NCI-H2227 treated with DMSO at 0.1 percent for 48 hours (cell line): ENCODE measurements around the gene IRF1.
"Not testable (repeated sequence)": the region's sequence is repeated elsewhere in the genome, so short reads cannot be mapped to it uniquely, and the experiment has no call there.

Experiments
- DNase-seq: peaks from one replicate; lab custom pipeline; 2025; lab: John Stamatoyannopoulos, UW

The IRF1 gene, protein sequence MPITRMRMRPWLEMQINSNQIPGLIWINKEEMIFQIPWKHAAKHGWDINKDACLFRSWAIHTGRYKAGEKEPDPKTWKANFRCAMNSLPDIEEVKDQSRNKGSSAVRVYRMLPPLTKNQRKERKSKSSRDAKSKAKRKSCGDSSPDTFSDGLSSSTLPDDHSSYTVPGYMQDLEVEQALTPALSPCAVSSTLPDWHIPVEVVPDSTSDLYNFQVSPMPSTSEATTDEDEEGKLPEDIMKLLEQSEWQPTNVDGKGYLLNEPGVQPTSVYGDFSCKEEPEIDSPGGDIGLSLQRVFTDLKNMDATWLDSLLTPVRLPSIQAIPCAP

DNA sequence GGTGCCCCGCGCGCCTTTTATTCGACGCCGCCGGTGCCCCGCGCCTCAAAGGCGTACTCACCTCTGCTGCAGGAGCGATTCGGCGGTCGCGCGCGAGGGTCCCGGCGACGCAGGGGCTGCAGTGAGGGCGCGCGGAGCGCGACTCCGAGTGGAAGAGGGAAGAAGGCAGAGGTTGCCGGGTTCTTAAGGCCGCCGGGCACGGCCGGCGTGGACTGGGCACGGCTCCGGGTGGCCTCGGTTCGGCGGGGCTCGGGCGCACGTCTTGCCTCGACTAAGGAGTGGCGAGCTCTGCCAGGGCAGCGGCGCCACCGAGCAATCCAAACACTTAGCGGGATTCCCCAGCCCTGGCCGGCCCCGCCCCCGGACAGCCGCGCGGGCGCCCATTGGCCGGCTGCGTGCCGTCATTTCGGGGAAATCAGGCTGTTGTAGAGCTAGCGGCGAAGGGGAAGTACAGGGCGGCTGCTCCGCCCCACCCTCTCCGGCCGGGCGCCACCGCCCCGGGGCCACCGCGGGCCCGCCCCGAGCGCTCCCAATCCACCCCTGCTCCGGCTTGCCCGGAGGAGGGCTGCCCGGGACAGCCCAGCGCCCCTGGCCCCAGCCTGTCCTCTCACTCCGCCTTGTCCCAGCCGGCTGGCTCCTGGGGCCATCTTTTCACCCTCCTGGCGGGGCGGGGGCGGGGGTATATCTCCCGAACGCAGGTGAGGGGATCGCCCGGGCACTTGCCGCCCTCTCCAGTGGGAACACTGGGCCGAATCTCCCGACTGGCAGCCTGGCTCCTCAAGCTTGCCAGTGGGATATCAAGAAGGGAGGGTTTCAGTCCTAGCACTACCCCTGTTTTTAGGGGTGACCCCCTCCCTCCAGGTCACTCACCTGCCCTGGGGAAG lies at the start of gene IRF1:
Gene IRF1, minus strand, starts transcription at position 290 of the 884 bp plus-strand sequence. CDS start 1,295 bp downstream, outside the sequence.
- DNase-seq, result peak; percentile 76

DNA sequence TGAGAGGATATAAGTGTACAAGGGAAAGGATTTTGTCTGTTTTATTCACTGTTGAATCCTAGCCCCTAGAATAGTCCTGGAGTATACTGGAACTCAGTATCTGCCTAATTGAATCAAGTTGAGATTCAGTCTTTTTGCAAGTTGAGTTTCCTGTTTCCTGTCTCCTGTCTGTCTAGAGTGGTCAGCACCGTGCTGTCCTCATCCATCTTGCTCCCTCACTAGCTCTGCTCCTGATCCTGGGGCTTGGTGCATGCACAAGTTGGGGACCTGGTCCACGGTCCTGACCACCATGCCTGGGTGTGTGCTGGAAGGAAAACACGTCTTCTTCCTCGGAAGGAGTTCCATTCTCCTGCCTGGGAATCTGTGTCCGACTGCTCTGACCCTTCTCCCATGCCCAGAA lies 49.6 kb upstream of the IRF1 start:
- DNase-seq, result no peak

DNA sequence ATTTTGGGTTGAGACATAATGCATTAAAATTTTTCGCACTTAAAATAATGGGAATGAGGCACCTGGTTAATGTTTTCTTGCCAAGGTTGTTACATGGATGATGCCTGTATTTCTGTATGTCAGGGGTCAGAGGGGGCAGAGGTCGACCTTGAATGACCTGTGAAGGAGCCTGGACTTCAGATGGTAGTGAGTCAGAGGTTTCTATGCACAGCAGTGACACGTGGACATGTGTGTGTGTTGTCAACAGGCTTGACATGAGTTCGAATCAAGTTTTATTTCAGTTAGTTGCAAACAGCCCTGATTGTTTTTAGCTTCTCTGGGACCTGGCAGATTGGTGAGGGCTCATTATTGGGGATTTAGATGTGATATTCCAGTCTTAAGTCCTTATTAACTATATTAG lies 49.1 kb upstream of the IRF1 start:
- no peak for DNase-seq

DNA sequence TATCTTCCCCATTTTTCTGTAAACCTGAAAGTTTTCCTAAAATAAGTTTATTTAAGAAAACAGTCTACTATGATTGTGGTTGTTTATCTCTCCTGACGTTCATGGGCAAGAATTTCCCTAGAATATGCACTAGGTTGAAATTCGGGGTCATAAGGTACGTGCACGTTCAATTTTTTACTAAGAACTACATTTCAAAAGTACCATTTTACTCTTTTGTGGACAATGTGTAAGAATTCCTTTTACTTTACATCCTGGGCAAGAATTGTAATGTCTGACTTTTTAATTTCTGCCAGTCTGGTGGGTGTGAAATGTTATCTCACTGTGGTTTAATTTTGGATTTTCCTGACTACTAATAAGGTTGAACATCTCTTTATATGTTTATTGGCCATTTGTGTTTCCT lies 40.4 kb upstream of the IRF1 start:
- DNase-seq, result no peak

GRCh38 chr5:132528866-132529634 lies 38.5 kb upstream of the IRF1 start:
- no peak for DNase-seq

- DNase-seq, result no peak
Measured at GRCh38 chr5:132528021-132528420, 37.4 kb upstream of the IRF1 start.

GRCh38 chr5:132526974-132527564 lies 36.5 kb upstream of the IRF1 start:
- DNase-seq, result no peak

GRCh38 chr5:132526290-132526973 lies 35.9 kb upstream of the IRF1 start:
- DNase-seq, result peak; percentile 21

- DNase-seq, result no peak
Measured at GRCh38 chr5:132525299-132525724, 34.7 kb upstream of the IRF1 start.

DNA sequence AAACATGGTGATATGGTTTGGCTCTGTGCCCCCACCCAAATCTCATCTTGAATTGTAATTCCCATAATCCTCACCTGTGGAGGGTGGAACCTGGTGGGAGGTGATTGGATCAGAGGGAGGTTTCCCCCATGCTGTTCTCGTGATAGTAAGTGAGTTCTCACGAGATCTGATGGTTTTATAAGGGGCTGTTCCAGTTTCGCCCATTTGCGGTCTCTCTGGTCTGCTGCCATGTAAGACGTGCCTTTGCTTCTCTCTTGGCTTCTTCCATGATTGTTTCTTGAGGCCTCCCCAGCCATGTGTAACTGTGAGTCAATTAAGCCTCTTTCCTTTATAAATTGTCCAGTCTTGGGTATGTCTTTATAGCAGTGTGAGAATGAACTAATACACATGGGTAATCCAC lies 34.3 kb upstream of the IRF1 start:
- DNase-seq, result not testable (repeated sequence)

DNA sequence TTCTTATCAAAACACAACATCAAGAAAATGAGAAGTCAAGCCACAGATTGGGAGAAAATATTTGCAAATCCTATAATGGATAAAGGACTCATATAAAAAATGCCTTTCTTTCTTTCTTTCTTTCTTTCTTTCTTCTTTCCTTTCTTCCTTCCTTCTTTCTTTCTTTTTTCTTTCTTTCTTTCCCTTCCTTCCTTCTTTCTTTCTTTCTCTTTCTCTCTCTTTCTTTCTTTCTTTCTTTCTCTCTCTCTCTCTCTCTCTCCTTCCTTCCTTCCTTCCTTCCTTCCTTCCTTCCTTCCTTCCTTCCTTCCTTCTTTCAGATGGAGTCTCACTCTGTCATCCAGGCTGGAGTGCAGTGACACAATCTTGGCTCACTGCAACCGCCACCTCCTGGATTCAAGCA lies 31.5 kb upstream of the IRF1 start:
- not testable (repeated sequence) for DNase-seq

- not testable (repeated sequence) for DNase-seq
Measured at GRCh38 chr5:132513618-132514336, 23.2 kb upstream of the IRF1 start.

GRCh38 chr5:132510076-132510475 lies 19.5 kb upstream of the IRF1 start:
- no peak for DNase-seq

DNA sequence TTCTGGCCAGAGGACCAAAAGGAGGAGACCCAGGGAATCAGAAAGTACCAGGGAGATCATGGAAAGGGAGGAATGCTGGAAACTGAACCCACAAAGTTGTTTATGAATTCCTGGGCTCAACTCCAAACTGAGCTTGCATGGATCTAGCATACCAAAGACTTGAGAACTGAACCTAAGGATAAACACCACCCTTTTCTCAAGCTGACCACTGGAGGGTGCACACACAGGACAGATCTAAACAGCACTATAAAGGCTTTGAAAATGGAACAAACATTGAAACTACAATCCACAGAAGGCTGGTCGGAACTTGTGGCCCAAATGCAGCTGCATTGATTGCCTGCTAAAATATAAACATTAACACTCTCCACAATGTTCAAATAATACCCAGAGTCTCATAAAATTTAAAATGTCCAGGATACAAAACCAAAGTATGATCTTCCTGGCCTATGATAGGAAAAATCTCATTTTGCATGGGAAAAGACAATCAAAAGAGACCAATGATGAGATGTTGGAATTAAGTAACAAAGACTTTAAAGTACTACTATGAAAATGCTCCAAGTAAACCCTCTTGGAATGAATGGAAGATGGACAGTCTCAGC lies 15.6 kb upstream of the IRF1 start:
- no peak for DNase-seq

- no peak for DNase-seq
Measured at GRCh38 chr5:132505641-132506040, 15.1 kb upstream of the IRF1 start.

DNA sequence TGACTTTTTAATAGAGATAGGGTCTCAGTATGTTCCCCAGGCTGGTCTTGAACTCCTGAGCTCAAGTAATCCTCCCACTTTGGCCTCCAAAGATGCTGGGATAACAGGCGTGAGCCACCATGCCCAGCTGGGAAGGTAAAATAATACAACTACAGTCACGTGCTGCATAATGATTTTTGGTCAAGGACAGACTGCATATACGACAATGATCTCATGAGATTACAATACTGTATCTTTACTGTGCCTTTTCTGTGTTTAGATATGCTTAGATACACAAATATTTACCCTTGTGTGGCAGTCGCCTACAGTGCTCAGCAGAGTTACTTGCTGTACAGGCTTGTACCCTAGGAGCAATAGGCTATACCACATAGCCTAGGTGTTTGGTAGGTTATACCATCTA lies 14.2 kb upstream of the IRF1 start:
- no peak for DNase-seq

DNA sequence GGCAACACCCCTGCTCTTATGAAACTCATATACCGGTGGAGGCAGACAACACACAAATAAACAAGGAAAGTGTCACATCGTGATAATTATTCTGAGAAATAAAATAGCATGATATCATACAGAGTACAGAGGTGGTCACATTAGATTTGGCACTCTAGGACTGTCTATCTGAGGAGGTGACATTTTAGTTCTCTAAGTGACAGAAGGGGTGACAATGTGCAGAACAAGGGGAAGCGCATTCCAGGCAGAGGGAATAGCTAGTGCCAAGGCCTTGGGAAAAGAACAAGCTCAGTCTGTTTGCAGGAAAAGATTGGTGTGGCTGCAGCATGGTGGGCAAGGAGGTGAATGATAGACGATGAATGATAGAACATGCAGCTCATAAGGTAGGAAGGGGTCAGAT lies 12.7 kb upstream of the IRF1 start:
- DNase-seq, result no peak

GRCh38 chr5:132501961-132502931 lies 11.7 kb upstream of the IRF1 start:
- DNase-seq, result no peak

DNA sequence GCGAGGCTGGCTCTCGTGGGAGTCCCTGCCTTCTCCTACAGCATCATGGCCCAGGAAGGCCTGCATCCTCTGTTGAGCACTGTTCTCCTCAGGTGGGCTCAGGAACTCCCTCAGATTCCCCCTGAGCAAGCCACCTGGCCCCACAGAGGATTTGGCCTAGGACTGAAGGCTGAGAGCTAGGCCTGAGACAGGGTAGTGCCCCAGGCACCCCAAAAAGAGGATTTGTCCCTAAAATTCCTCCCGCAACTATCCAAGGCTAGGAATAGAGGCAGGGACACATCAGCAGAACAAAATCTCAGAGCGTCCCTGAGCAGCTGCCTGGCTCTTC lies 11.0 kb upstream of the IRF1 start:
- DNase-seq, result no peak
